ENCODE results near the gene HOXB9.

HOXB9 gene

DNA sequence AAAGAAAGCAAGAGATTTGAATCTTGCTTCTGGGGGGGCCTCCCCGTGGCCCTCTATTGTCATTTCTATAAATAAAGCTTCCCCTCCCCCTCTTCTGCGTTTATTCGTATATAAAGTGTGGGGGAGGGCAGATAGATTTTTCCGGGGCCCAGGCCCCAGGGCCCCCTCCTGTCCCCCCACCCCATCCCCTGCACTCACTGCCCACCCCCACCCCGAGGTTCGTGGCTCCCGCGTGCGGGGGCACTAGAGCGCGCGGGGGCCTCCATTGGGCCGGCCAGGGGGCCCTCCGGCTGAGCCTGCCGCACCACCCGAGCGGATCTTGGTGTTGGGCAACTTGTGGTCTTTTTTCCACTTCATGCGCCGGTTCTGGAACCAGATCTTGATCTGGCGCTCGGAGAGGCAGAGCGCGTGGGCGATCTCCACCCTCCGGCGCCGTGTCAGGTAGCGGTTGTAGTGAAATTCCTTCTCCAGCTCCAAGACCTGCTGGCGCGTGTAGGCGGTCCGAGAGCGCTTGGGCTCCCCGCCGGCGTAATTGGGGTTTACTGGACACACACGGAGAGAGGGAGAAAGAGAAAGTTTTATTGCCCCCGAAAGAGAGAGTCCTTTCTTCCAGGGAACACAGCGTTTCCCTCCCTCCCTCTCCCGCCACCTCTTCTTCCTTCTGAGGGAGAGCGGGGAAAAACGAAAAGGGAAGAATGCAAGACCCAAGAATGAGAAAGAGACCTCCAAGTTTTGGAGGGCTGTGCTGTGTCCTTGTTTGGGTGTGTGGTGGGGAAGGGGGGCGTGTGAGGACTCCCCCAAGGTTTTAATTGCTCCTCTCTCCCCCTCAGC lies 49.5 kb downstream of the HOXB9 start:
- no peak overlapping the region for H3K27ac ChIP-seq (ENCODE audit: low read length)
- DNase-seq = no peak
- peaks cover 12% of the 10 kb centered on the region for H3K79me2 ChIP-seq (ENCODE audit: low read length)
- no peaks in the 10 kb centered on the region for H3K9me2 ChIP-seq (replicated peaks; ENCODE audit: insufficient read depth, low read length)
- no peaks in the 10 kb centered on the region for H3K36me3 ChIP-seq (replicated peaks; ENCODE audit: insufficient read depth, low read length)
- H2AFZ ChIP-seq (ENCODE audit: low read length) = no peak overlapping the region
- no peaks in the 10 kb centered on the region for H3F3A ChIP-seq (ENCODE audit: insufficient read depth, low read length)
- peaks cover 8% of the 10 kb centered on the region for H3K4me1 ChIP-seq (ENCODE audit: low read length)
- H3K27me3 ChIP-seq (replicated peaks; ENCODE audit: insufficient read depth, low read length) = no peaks in the 10 kb centered on the region
- no peaks in the 10 kb centered on the region for H4K20me1 ChIP-seq (ENCODE audit: insufficient read depth, low read length)
- H3K4me2 ChIP-seq (ENCODE audit: low read depth, low read length) = peak overlapping the region; percentile 46
- H3K9ac ChIP-seq (ENCODE audit: low read length) = no peak overlapping the region
- TF ChIP-seq CTCF (IDR thresholded peaks at IDR 0.05; ENCODE audit: low read length) = no peak
- no peak for TF ChIP-seq EZH2phosphoT487 (IDR thresholded peaks at IDR 0.05; ENCODE audit: low read length)
- no peak for TF ChIP-seq EZH2 (optimal IDR thresholded peaks at IDR 0.05; ENCODE audit: low read depth, low read length)
- no peaks in the 10 kb centered on the region for H3K9me3 ChIP-seq (replicated peaks; ENCODE audit: insufficient read depth, low read length)
- H3K4me3 ChIP-seq (ENCODE audit: low read length) = peak overlapping the region; percentile 79

- Histone ChIP-seq H4K20me1 (ENCODE audit: insufficient read depth, low read length) (no peaks in the 10 kb centered on the region), H3K36me3 (replicated peaks; ENCODE audit: insufficient read depth, low read length) (no peaks in the 10 kb centered on the region), H3F3A (ENCODE audit: insufficient read depth, low read length) (no peaks in the 10 kb centered on the region), H2AFZ (ENCODE audit: low read length) (no peak overlapping the region), H3K4me3 (ENCODE audit: low read length) (no peak overlapping the region), H3K27ac (ENCODE audit: low read length) (no peak overlapping the region), H3K79me2 (ENCODE audit: low read length) (peaks cover 12% of the 10 kb centered on the region), H3K9ac (ENCODE audit: low read length) (no peak overlapping the region), H3K4me2 (ENCODE audit: low read depth, low read length) (peak overlapping the region; percentile 19; the same call in 1 of the 2 replicates), H3K9me2 (replicated peaks; ENCODE audit: insufficient read depth, low read length) (no peaks in the 10 kb centered on the region), H3K27me3 (replicated peaks; ENCODE audit: insufficient read depth, low read length) (no peaks in the 10 kb centered on the region), H3K4me1 (ENCODE audit: low read length) (peaks cover 8% of the 10 kb centered on the region), H3K9me3 (replicated peaks; ENCODE audit: insufficient read depth, low read length) (no peaks in the 10 kb centered on the region)
- TF ChIP-seq EZH2phosphoT487 (IDR thresholded peaks at IDR 0.05; ENCODE audit: low read length) (no peak), EZH2 (optimal IDR thresholded peaks at IDR 0.05; ENCODE audit: low read depth, low read length) (no peak), CTCF (IDR thresholded peaks at IDR 0.05; ENCODE audit: low read length) (no peak)
- DNase-seq = peak; percentile 33
Observed at GRCh38 chr17:48575673-48576478, 50.3 kb downstream of the HOXB9 start.

- TF ChIP-seq CTCF (IDR thresholded peaks at IDR 0.05; ENCODE audit: low read length) (no peak), EZH2phosphoT487 (IDR thresholded peaks at IDR 0.05; ENCODE audit: low read length) (no peak), EZH2 (optimal IDR thresholded peaks at IDR 0.05; ENCODE audit: low read depth, low read length) (no peak)
- H3K4me1 ChIP-seq (ENCODE audit: low read length) = peaks cover 8% of the 10 kb centered on the region
- H2AFZ ChIP-seq (ENCODE audit: low read length) = no peak overlapping the region
- H3K4me2 ChIP-seq (ENCODE audit: low read depth, low read length) = no peak overlapping the region
- no peaks in the 10 kb centered on the region for H3K27me3 ChIP-seq (replicated peaks; ENCODE audit: insufficient read depth, low read length)
- H3K27ac ChIP-seq (ENCODE audit: low read length) = no peak overlapping the region
- no peaks in the 10 kb centered on the region for H3K9me2 ChIP-seq (replicated peaks; ENCODE audit: insufficient read depth, low read length)
- H3K79me2 ChIP-seq (ENCODE audit: low read length) = peaks cover 12% of the 10 kb centered on the region
- no peak overlapping the region for H3K9ac ChIP-seq (ENCODE audit: low read length)
- H3F3A ChIP-seq (ENCODE audit: insufficient read depth, low read length) = no peaks in the 10 kb centered on the region
- no peaks in the 10 kb centered on the region for H3K36me3 ChIP-seq (replicated peaks; ENCODE audit: insufficient read depth, low read length)
- no peaks in the 10 kb centered on the region for H3K9me3 ChIP-seq (replicated peaks; ENCODE audit: insufficient read depth, low read length)
- H3K4me3 ChIP-seq (ENCODE audit: low read length) = no peak overlapping the region
- no peak for DNase-seq
- no peaks in the 10 kb centered on the region for H4K20me1 ChIP-seq (ENCODE audit: insufficient read depth, low read length)
Observed at GRCh38 chr17:48575066-48575582, 51.0 kb downstream of the HOXB9 start.

All from MM.1S (cell line).